Endometrium (tissue), 2 donors: ENCODE data around the gene SAFB2.

ENCODE experiments used
- FAIRE-seq: peaks from 2 replicates; lab custom pipeline; 2012; peaks lifted over from hg19 to GRCh38; lab: Jason Lieb, UNC
- donor health status: control.
- donor health status: control.

The SAFB2 gene

DNA sequence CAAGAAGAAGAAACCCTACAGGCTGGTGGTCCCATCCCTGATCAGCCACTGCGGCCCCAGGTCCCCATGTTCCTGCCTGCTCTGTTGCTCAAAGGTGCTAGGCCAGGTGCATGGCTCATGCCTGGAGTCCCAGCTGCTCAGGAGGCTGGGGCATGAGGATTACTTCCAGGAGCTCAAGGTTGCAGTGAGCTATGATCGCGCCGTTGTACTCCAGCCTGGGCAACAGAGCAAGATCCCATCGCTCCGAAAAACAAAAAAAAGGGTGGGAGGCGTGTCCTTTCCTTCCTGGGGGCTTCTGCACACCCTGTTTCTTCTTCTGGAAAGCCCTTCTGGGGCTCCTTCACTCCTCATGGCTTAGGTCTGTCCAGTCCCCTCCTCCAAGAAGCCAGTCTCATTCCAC lies 42.9 kb downstream of the SAFB2 start:
- FAIRE-seq: no peak

DNA sequence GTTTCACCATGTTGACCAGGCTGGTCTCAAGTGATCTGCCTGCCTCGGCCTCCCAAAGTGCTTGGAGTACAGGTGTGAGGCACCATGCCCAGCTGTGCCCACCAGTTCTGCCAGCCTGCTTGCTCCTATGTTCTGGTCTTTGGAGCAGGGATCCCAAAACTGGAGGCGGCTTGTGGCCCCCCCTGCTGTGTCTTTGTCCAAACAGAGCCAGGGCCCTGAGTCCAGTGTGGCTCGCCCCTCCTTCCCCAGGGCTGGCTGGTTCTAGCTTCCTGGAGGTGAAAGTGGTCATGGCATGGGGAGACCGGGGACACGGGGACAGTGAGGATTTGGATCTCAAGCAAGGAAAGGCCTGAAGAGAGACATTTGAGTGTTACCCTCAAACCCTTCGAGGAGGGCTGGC lies 43.3 kb downstream of the SAFB2 start:
- no peak for FAIRE-seq

DNA sequence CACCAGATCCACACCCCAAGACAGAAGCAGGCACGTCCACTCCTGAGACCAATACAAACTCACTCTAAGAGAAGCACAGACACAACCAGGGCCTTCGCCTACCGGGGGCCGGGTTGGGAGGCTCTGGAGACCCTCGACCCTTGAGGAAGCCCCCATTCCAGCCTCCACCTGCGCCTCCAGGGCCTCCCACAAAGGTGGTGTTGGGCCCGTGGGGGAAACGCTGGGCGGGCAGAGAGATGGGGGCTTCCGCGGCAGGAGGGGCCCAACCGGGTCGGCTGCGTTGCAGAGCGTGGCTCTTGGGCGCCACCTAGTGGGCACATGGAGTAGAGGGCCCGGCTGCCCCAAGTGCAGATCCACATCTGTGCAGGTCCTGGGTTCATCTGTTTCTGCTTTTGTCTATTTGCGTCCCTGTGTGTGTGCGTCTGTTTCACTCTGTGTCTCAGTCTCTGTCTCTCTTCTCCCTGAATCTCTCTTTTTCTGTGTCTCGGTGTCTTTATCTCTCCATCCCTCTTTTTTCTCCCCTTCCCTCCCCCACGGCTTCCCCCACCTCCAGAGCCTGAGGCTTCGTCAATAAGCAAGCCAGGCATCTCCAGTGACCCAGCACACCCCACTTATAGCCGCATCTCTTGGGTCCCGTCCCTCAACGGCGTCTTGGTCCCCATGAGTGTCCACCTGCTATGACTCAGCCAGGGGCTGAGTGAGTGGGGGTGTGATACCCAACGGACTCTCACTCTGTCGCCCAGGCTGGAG lies 44.3 kb downstream of the SAFB2 start:
- FAIRE-seq: no peak

- no peak for FAIRE-seq
These were observed 47.0 kb downstream of the SAFB2 start for GRCh38 chr19:5575590-5575989.

- FAIRE-seq: no peak
These were observed 49.9 kb downstream of the SAFB2 start for GRCh38 chr19:5572556-5573286.

- FAIRE-seq: no peak
These were observed 50.8 kb downstream of the SAFB2 start for GRCh38 chr19:5571777-5572176.

DNA sequence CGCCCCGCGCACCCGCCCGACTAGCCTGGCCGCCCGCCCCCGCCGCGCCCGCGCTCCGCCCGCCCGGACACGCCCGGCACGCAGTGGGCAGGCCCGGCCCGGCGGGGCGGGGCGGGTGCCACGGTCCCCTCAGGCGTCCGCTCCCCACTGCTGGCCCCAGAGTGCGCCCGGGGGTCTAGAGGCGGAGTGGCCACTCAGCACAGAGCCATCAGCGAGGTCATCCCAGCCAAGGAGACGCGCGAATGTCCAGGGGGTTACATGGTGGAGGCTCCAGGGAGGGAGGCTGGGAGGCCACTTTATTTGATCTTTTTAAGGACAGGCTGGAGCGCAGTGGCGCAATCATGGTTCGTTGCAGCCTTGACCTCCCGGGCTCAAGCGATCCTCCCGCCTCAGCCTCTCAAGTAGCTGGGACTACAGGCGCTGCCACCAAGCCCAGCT lies 54.6 kb downstream of the SAFB2 start:
- FAIRE-seq: no peak

- no peak for FAIRE-seq
These were observed 55.1 kb downstream of the SAFB2 start, which contains the start of gene TINCR for GRCh38 chr19:5567360-5567969. Gene TINCR, minus strand, starts transcription at chr19:5567953.

- no peak for FAIRE-seq
These were observed 57.6 kb downstream of the SAFB2 start for GRCh38 chr19:5564930-5565329.

GRCh38 chr19:5563935-5564612 lies 58.5 kb downstream of the SAFB2 start:
- no peak for FAIRE-seq

DNA sequence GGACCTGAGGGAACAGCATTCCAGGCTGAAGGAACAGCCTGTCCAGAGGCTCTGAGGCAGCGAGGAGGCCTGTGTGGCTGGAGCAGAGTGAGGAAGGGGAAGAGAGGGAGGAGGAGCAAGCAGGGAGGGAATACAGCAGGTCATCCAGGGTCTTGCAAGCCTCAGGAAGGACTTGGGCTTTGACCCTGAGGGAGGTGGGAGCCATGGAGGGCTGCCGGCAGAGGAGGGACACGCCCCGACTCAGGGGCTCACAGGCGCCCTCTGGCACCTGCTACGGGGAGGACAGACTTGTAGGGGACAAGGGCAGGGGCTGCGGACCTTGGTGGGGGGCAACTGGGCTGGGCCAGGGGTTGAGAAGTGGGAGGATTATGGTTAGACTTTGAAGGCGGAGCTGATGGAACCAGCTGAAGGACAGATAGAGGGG lies 59.6 kb downstream of the SAFB2 start:
- no peak for FAIRE-seq

- no peak for FAIRE-seq
These were observed 60.3 kb downstream of the SAFB2 start for GRCh38 chr19:5562280-5562679.

GRCh38 chr19:5561559-5561958 lies 61.0 kb downstream of the SAFB2 start:
- no peak for FAIRE-seq

DNA sequence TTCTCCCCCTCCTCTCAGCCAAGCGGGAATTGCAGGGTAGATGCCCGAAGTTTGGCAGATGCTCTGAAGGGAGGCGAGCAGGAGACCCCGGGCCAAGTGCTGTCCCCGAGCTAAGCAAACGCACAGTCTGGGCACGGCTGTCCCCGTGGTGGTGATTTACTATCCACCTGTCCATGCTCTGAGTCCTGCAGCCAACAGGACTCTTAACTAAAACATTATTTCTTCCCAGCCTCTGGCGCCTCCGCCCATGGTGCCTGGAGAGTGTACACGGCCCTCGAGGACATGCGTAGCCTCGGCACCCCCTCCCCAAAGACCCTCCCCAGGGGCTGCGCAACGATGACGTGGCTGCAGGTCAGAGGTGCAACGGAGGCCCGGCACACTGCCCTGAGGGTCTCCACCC lies 62.4 kb downstream of the SAFB2 start:
- FAIRE-seq: no peak

- FAIRE-seq: no peak
These were observed 62.8 kb downstream of the SAFB2 start for GRCh38 chr19:5559804-5560133.

- FAIRE-seq: no peak
These were observed 64.4 kb downstream of the SAFB2 start for GRCh38 chr19:5558101-5558621.

- no peak for FAIRE-seq
These were observed 64.9 kb downstream of the SAFB2 start for GRCh38 chr19:5557691-5558090.

- FAIRE-seq: no peak
These were observed 67.7 kb downstream of the SAFB2 start for GRCh38 chr19:5554828-5555227.

GRCh38 chr19:5553892-5554291 lies 68.7 kb downstream of the SAFB2 start:
- FAIRE-seq: no peak

DNA sequence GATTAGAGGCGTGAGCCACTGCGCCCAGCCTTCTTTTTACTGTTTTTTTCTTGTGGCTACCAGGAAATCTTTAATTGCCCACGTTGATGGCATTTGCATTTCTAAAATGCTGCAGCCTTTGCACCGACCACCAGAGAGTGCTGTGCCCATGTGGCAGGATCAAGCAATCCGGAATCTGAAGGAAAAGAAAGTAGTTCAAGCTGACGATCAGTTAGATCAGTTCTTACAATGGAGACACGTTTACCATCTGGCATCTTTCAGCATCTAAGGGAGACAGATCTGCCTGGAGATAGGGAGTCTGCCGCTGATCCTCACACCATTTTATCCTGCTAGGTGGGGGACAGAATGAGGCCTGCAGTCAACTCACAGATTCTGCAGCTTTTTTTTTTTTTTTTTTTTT lies 74.7 kb downstream of the SAFB2 start:
- no peak for FAIRE-seq

- no peak for FAIRE-seq
These were observed 76.6 kb downstream of the SAFB2 start for GRCh38 chr19:5545984-5546383.

DNA sequence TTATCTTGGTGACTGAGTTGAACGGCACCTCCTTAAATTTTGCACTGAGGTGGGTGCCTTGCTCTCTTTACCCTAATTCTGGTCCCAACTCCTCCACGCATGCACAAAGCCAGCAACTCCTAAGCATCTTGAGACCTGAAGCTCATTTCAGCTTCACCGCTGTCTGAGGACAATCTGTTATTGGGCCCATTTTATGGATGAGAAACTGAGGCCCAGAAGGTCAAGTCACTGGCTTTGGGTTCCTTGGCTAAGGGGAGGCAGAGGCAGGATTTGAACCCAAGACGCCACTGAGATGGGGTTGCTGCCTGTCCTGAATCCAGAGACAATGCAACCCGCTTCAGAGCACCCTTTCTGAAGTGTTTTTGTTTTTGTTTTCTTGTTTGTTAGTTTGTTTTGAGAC lies 77.5 kb downstream of the SAFB2 start:
- no peak for FAIRE-seq

GRCh38 chr19:5542665-5543064 lies 79.9 kb downstream of the SAFB2 start:
- no peak for FAIRE-seq
